AG10803 (cell line): Measurements from ENCODE around the gene TUT1.
A peak's percentile ranks its signal among the peaks of the same experiment; 100 is the strongest.
"Not testable (repeated sequence)": the region's sequence is repeated elsewhere in the genome, so short reads cannot be mapped to it uniquely, and the experiment has no call there.

Experiments used
- DNase-seq: peaks from one replicate; pipeline ENCODE4 v3.0.0; 2010; ENCODE audit warnings: low read depth
- H3K4me3 ChIP-seq: 2 replicates; pipeline ENCODE4 v1.5.1; 2011; ENCODE audit warnings: mild to moderate bottlenecking, low read length, control low read depth
- TF ChIP-seq, protein P1 (sequence below): conservative IDR thresholded peaks from 2 replicates; pipeline ENCODE4 v1.5.1; 2011; ENCODE audit warnings: mild to moderate bottlenecking, low read length, control low read depth, inconsistent platforms

Gene TUT1

DNA sequence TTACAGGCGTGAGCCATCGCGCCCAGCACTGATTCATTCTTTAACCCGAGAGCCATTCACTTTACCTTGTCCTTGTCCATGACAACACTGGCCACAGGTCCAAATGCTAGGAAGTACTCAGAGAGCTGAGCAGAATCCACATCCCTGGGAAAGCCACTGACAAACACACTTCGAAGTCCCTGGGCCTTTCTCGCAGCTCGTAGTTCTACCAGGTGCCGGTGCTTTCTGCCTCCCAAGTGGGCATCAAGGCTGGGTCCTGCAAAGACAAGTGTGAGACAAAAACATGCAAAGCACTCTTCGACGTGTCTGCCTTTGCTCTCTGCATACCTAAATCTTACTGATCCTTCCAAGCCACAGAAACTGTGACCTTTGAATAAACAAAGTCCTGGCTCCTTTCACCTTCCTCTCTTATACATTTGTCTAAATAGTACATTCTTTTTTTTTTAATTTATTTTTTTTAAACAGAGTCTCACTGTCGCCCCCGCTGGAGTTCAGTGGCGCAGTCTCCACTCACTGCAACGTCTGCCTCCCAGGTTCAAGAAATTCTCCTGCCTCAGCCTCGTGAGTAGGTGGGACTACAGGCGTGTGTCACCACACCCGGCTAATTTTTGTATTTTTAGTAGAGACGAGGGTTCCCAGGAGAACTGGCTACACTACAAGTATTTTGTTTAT lies 2.2 kb downstream of the TUT1 start:
- no peak for DNase-seq
- no peak overlapping the region for H3K4me3 ChIP-seq
- TF ChIP-seq, protein P1, sequence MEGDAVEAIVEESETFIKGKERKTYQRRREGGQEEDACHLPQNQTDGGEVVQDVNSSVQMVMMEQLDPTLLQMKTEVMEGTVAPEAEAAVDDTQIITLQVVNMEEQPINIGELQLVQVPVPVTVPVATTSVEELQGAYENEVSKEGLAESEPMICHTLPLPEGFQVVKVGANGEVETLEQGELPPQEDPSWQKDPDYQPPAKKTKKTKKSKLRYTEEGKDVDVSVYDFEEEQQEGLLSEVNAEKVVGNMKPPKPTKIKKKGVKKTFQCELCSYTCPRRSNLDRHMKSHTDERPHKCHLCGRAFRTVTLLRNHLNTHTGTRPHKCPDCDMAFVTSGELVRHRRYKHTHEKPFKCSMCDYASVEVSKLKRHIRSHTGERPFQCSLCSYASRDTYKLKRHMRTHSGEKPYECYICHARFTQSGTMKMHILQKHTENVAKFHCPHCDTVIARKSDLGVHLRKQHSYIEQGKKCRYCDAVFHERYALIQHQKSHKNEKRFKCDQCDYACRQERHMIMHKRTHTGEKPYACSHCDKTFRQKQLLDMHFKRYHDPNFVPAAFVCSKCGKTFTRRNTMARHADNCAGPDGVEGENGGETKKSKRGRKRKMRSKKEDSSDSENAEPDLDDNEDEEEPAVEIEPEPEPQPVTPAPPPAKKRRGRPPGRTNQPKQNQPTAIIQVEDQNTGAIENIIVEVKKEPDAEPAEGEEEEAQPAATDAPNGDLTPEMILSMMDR, result no peak; the same call in 1 of the 2 replicates

- not testable (repeated sequence) for H3K4me3 ChIP-seq, DNase-seq
Observed at GRCh38 chr11:62585356-62585755, 6.0 kb downstream of the TUT1 start.

GRCh38 chr11:62581735-62582134 lies 9.6 kb downstream of the TUT1 start:
- not testable (repeated sequence) for DNase-seq, H3K4me3 ChIP-seq

GRCh38 chr11:62580959-62581715 lies 10.2 kb downstream of the TUT1 start:
- DNase-seq, result no peak
- TF ChIP-seq, protein P1, result no peak
- no peak overlapping the region for H3K4me3 ChIP-seq

DNA sequence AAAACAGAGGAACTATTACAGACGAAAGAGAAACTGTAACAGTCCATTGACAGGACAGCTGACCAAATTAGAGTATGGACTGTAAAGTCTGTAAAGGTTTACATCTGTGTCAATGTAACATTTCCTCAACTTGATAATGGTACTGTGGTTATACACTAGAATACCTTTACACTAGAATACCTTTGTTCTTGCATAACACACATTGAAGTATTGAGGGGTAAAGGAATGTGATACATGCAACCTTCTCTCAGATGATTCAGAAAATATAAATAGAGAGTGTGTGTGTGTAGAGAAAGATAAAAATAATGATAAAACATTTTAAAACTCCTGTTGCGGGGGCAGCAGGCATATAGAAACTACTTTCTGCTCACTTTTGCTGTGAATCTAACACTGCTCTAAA lies 12.1 kb downstream of the TUT1 start:
- TF ChIP-seq, protein P1, result no peak
- DNase-seq, result no peak
- no peak overlapping the region for H3K4me3 ChIP-seq

GRCh38 chr11:62578541-62578940 lies 12.8 kb downstream of the TUT1 start:
- TF ChIP-seq, protein P1, result no peak
- no peak for DNase-seq
- H3K4me3 ChIP-seq, result no peak overlapping the region

GRCh38 chr11:62577046-62577714 lies 14.1 kb downstream of the TUT1 start:
- TF ChIP-seq, protein P1, result no peak
- DNase-seq, result no peak
- no peak overlapping the region for H3K4me3 ChIP-seq

- peak overlapping the region; percentile 90 for H3K4me3 ChIP-seq
- TF ChIP-seq, protein P1, result no peak
- no peak for DNase-seq
Observed at GRCh38 chr11:62575837-62576236, 15.5 kb downstream of the TUT1 start.
